GM19395 (cell line): ENCODE data around the gene FADS3.

Experiments used
- ATAC-seq: cut with Tn5 transposase; IDR thresholded peaks from one replicate; pipeline ENCODE4 v1.9.1; 2021; ENCODE audit warnings: mild to moderate bottlenecking, moderate library complexity; ENCODE audit not compliant: unreplicated experiment

FADS3 gene

GRCh38 chr11:61881397-61881796, 9.9 kb downstream of the FADS3 start:
- ATAC-seq = no peak

GRCh38 chr11:61880454-61880853, 10.9 kb downstream of the FADS3 start:
- no peak for ATAC-seq

GRCh38 chr11:61880031-61880430, 11.3 kb downstream of the FADS3 start:
- ATAC-seq = no peak

GRCh38 chr11:61879152-61879551, 12.2 kb downstream of the FADS3 start:
- ATAC-seq = no peak

- ATAC-seq = no peak
Measured at GRCh38 chr11:61875698-61876097, 15.6 kb downstream of the FADS3 start.

GRCh38 chr11:61874853-61875252, 16.5 kb downstream of the FADS3 start:
- ATAC-seq = no peak

GRCh38 chr11:61874377-61874809, 17.0 kb downstream of the FADS3 start:
- ATAC-seq = no peak

GRCh38 chr11:61873588-61874376, 17.6 kb downstream of the FADS3 start:
- no peak for ATAC-seq

GRCh38 chr11:61872935-61873565, 18.3 kb downstream of the FADS3 start:
- ATAC-seq = no peak

GRCh38 chr11:61871158-61871597, 20.2 kb downstream of the FADS3 start:
- peak; percentile 73 for ATAC-seq

GRCh38 chr11:61870541-61871031, 20.8 kb downstream of the FADS3 start:
- no peak for ATAC-seq

- ATAC-seq = no peak
Measured at GRCh38 chr11:61869708-61870451, 21.5 kb downstream of the FADS3 start.

GRCh38 chr11:61869429-61869707, 22.0 kb downstream of the FADS3 start:
- ATAC-seq = no peak

- no peak for ATAC-seq
Measured at GRCh38 chr11:61868571-61869428, 22.5 kb downstream of the FADS3 start.

- no peak for ATAC-seq
Measured at GRCh38 chr11:61866958-61867343, 24.4 kb downstream of the FADS3 start.

- ATAC-seq = no peak
Measured at GRCh38 chr11:61866231-61866957, 25.0 kb downstream of the FADS3 start.

- ATAC-seq = no peak
Measured at GRCh38 chr11:61864814-61865775, 26.2 kb downstream of the FADS3 start.

GRCh38 chr11:61863548-61864081, 27.7 kb downstream of the FADS3 start:
- ATAC-seq = no peak
